A172 (cell line): ENCODE data around the gene PEX6. TPM values are rescaled to one million over a fixed set of nuclear protein-coding genes. Genes with fewer than 3 reads are reported as not detected.
"Not testable (repeated sequence)": the region's sequence is repeated elsewhere in the genome, so short reads cannot be mapped to it uniquely, and the experiment has no call there.

Experiments
- DNase-seq: peaks from one replicate; pipeline ENCODE4 v3.0.0-alpha.2; 2015; ENCODE audit warnings: low spot score
- total RNA-seq: library from RNA; depleted of rRNA; stranded (reverse); fragments of >200 nt; shearing (Covaris generic); gene quantifications from 2 replicates; pipeline ENCODE4 v1.2.3, GENCODE V29; 2014

Gene PEX6
- total RNA-seq, 1 experiment from 2014 or later, result 8.2 TPM

GRCh38 chr6:43001843-43002242 is 22.9 kb upstream of the PEX6 start:
- no peak for DNase-seq

GRCh38 chr6:42998205-42998604 is 19.2 kb upstream of the PEX6 start:
- not testable (repeated sequence) for DNase-seq

GRCh38 chr6:42996513-42996912 is 17.5 kb upstream of the PEX6 start:
- no peak for DNase-seq

- no peak for DNase-seq
Measured at GRCh38 chr6:42993445-42993844, 14.5 kb upstream of the PEX6 start.

GRCh38 chr6:42989923-42990322 is 10.9 kb upstream of the PEX6 start:
- no peak for DNase-seq

- no peak for DNase-seq
Measured at GRCh38 chr6:42988486-42989020, 9.6 kb upstream of the PEX6 start.

- no peak for DNase-seq
Measured at GRCh38 chr6:42987533-42988451, 8.8 kb upstream of the PEX6 start.

GRCh38 chr6:42984924-42985475 is 6.0 kb upstream of the PEX6 start:
- no peak for DNase-seq

GRCh38 chr6:42984001-42984923 is 5.3 kb upstream of the PEX6 start, which contains the start of gene PPP2R5D:
TSS of gene PPP2R5D (plus strand) at chr6:42984570. CDS start at chr6:42984678, 108 bp downstream.
- peak; percentile 97 for DNase-seq

GRCh38 chr6:42981836-42982235 is 2.9 kb upstream of the PEX6 start:
- no peak for DNase-seq

GRCh38 chr6:42979523-42980177 is 669 bp upstream of the PEX6 start:
- no peak for DNase-seq

- no peak for DNase-seq
Measured at GRCh38 chr6:42978487-42978838, 518 bp downstream of the PEX6 start.

GRCh38 chr6:42974919-42975505 is 4.0 kb downstream of the PEX6 start:
- no peak for DNase-seq

- DNase-seq, result no peak
Measured at GRCh38 chr6:42973926-42974325, 5.1 kb downstream of the PEX6 start.

GRCh38 chr6:42971746-42972327 is 7.1 kb downstream of the PEX6 start:
- no peak for DNase-seq

GRCh38 chr6:42970871-42971612 is 7.9 kb downstream of the PEX6 start:
- peak; percentile 32 for DNase-seq

- DNase-seq, result no peak
Measured at GRCh38 chr6:42969934-42970333, 9.0 kb downstream of the PEX6 start.

- DNase-seq, result no peak
Measured at GRCh38 chr6:42969431-42969830, 9.6 kb downstream of the PEX6 start.

GRCh38 chr6:42968783-42969182 is 10.2 kb downstream of the PEX6 start:
- no peak for DNase-seq
